Right renal pelvis (tissue), 4 donors: ENCODE results near the gene DIDO1. TPM values are rescaled to one million over a fixed set of nuclear protein-coding genes. Genes with fewer than 3 reads are reported as not detected.

Experiments
- DNase-seq, 4 donors: peaks; one replicate each; pipeline ENCODE4 v3.0.0-alpha.2; 2013; ENCODE audit warnings: low read depth in 4 of 4, low spot score in 3 of 4, missing footprints in 1 of 4
- polyA plus RNA-seq, 4 donors: library from polyadenylated mRNA; unstranded; fragments of 120-200 nt; gene quantifications; one replicate each; pipeline ENCODE4 v1.2.1, GENCODE V29; 2013; ENCODE audit not compliant: insufficient read length in 4 of 4

The DIDO1 gene
- polyA plus RNA-seq, 4 donors: 52.3 to 61.3 (median 59.1) TPM

DNA sequence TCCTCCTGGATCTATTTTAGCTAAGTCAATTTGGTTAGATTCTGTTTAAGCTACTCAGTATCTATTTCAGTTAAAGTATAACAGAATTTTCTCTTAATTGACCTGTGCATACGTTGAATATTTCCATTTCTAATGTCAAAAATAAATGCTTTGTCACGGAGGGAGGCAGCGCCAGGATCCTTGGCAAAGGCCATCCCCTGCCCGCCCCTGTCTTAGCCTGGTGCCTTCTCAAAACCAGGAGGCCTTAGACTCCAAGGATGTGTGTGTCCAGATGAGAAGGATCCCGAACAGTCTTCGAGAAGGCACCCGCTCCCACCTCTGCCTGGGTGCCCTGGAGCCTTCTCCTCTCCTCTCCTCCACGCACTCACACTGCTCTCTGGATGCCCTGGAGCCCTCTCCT, 87.0 kb downstream of the DIDO1 start:
- DNase-seq: no peak

DNA sequence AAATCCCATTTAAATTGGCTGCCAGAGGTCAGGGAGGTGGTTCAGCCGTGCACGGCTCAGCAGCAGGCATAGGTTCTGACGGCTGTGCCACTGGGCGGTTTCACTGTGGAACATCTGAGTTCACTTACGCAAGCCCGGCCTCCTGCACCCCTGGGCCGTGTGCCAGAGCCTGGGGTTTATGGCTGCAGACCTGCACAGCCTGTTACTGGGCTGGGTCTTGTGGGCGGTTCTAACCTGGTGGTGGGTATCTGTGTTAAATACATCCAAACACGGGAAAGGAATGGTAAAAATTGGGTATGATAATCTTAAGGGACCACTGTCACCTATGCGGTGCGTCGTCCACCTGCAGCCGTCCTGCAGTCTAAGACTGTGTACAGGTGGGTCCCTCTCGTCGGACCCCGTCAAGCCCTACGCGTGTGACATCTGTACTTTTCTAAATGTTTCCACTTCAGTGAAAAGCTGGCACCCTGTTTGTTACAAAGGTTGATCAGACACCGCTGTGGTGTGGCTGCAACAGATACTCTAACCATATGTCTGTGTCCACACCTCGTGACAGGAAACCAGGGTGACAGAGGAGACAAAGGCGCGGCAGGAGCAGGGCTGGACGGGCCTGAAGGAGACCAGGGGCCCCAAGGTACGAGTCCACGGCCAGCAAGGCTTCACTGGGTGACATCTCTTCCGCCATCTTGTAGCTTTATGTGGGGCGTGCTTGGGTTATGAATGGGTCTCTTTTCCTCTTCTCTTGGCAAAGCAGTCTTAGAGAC, 88.0 kb downstream of the DIDO1 start:
- no peak for DNase-seq

DNA sequence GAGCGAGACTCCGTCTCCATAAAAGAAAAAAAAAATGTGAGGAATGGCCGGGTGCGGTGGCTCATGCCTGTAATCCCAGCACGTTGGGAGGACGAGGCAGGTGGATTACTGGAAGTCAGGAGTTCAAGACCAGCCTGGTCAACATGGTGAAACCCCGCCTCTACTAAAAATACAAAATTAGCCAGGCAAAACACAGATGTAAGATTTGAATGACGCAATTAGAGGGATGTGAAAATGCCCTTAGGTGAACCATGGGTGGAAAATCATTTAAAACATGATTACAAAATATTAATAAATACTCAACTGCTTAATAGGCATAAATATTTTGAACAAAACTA, 88.5 kb downstream of the DIDO1 start:
- DNase-seq: no peak

DNA sequence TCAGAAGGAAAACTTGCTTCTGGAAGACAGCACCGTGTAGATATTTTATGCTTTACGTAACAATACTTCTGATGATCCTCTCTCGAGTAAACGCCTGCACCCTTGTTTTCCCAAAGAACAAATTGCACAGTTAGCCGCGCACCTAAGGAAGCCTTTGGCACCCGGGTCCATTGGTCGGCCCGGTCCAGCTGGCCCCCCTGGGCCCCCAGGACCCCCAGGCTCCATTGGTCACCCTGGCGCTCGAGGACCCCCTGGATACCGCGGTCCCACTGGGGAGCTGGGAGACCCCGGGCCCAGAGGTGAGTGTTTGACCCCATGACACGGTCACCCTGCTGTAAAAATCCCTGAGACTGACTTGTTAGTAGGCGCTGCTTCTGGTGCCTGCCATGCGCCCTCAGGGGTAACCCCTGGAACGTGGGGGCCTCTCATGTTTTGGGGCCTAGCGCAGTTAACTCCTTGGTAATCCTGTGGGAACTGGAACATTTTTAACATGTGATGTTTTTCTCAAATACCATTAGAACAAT, 89.3 kb downstream of the DIDO1 start:
- no peak for DNase-seq

DNA sequence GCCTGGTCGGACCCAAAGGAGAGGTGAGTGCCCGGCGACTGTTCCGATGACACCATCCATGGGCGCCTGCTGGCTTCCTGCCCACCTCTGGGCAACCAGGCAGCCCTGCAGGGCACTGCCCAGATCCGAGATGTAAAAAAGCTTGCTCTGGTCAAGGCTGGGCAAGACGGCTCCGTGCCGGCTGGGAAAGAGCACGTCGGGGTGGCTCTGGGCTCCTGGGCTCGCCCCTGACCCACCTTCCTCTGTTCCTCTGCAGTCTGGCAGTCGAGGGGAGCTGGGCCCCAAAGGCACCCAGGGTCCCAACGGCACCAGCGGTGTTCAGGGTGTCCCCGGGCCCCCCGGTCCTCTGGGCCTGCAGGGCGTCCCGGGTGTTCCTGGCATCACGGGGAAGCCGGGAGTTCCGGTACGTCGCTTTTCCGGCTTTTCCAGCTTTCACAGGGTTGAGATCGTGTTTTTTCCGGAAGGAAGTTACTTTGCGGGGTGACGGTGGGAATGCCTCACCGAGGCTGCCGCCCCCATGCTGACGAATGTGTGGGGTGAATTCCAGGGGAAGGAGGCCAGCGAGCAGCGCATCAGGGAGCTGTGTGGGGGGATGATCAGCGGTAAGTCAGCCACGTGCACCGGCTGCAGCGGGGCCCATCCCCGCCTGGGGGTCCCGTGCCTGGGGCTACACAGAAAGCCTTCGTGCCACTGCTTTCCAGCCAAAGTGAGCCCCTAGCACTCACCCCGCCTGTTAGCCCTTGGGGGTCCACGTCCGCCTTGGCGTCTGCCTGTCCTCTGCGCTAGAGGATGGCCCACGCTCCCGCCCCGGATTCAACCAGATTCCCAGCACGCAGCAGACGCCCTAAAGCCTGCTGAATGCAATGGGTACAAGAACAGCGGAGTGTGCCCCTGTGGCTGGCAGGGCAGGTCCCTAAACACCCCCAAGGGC, 90.1 kb downstream of the DIDO1 start:
- DNase-seq: no peak

DNA sequence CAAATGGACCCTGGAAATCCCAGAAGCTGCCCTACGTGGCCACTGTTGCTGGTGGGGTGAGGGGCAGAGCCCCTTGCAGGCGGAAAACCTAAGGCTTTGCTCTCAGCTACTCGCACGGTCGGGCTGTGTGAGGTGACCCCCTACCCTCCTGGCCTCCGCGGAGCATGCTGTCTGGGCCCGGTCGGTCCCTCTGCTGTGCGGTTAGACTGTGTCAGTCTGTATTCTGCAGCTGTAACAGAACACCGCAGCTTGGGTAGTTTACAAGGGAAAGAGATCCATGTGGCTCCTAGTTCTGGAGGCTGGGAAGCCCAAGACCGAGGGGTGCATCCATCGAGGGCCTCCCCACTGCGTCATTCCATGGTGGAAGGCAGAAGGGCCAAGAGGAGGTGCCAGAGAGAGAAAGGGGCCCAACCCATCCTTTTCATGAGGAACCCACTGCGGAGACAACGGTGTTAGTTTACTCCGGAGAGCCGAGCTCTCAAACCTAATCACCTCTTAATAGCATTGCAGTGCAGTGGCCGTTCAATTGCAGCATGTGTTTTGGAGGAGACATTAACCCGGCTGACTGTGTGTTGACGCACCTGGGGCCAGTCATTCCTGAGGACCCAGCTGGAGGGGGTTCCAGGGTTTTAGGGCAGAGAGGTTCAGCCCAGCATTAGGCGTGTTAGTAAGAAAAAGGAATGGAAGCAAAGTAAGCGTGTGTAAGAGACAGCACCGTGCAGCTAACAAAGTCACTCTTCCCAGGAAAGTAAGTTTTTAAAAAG, 91.2 kb downstream of the DIDO1 start:
- no peak for DNase-seq

DNA sequence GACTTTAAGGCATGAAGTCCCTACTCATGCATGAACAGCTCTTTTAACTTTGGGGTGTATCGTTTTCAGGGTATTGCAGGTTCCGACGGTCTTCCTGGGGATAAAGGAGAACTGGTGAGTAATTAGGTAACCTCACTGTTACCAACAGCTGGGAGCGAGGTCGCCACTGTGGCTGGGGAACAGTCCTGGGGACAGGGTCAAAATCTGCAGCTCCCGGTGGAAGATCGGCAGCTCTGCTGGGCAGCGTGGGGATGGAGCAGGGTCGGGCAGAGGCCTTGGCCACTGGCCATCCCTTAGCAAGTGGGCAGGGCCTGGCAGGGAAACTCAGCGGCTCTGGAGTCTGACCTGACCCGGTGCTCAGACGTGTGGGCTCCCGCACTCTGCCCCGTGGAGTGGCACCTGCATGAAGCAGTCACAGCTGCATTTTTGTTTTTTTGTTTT, 93.3 kb downstream of the DIDO1 start:
- no peak for DNase-seq

DNA sequence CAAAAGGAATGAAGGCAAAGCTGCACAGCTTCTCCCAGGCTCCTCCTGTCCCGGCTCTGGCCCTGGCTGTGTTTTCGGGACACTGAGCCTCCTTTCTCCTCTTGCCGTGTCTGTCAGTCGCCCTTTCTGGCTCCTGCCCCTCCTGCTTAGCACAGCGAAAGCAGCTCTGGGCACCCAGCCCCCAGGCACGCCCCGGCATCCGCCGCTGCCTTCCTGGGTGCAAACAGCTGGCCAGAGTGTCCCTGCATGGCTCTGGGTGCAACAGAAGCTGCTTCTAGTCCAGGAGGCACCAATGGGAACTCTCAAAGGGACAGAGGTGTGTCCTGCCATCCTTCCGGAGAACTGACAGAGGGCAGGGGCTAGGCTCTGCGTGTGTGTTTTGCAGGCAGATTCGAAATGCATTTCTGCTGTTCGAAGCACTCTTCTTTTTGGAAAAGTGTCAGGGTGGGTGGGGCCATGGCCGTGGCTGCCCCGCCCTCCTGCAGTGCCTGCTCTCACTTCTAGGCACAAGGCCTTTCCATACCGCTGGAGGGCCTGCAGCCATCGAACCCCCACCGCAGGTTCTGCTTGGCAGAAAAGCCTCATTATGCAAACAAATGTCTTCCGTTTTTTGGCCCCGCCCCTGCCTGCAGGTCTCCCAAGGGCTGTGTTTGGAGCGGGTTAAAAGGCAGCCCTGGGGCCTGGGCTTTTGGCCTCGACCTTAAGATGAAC, 93.9 kb downstream of the DIDO1 start:
- no peak for DNase-seq

DNA sequence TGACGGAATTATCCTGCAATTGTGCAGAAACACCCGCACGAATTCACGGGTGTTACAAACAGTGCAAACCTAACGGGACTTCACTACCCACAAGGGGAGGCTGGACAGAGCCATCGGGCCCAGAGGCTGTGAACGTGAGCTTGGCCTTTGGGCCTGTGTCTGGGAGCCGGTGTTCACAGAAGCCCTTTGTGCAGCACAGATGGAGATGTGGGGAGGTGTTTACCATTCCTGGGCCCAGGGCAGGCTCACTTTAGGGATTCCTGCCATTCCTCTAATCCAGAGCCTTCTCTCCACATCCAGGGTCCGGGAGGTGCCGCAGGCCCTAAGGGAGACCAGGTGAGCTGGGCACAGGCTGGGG, 94.5 kb downstream of the DIDO1 start:
- no peak for DNase-seq

DNA sequence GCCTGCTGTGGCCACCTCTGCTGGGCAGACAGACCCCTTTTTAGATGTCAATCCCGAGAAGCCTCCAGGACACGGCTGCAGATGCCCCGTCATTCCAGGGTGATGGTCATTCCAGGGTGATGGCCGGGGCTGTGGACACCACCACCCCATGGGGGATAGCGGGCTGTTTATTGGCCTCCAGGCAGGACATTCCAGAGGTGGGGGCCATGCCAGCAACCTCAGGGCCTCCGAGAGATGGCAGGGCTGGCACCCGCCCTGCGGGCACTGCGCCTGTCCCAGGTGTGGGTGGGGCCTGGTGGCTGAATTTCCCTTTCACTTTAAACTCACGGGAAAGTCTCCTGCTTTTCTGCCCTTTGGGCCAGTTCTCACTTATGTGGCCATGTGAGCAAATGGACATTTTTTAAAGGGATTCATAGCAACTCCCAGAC, 94.9 kb downstream of the DIDO1 start:
- no peak for DNase-seq

DNA sequence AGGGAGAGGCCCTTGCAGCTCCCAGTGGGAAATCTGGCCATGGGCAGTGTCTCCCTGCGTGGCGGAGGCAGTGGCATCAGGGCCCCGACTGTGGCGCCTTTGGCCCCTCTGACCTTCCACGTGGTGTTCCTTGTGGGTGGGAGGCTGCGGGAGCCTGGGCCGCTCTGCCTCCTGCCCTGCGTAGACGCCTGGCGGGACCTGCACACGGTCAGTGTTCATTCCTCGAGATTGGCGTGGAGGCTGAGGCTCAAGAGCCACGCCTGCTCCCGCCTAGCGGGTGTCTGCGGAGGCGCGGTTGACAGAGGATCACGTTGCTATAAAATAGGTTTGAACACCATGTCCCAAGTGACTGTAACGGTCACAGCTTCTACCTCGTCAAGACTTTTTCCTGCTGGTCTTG, 95.5 kb downstream of the DIDO1 start:
- no peak for DNase-seq

DNA sequence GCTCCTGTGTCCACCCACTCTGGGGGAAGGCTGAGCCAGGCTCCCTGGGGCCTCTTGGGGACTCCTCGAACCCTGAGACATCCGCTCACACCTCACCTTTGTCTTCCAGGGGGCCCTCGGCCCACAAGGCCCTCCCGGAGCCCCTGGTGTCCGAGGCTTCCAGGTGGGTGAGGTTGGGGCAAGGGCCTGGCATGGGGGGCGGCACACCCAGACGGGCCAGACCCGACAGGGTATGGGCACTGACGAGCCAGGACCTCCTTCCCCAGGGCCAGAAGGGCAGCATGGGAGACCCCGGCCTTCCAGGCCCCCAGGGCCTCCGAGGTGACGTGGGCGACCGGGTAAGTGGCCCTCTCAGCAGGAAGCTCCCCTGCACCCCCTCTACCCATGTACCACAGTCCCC, 96.1 kb downstream of the DIDO1 start:
- no peak for DNase-seq

DNA sequence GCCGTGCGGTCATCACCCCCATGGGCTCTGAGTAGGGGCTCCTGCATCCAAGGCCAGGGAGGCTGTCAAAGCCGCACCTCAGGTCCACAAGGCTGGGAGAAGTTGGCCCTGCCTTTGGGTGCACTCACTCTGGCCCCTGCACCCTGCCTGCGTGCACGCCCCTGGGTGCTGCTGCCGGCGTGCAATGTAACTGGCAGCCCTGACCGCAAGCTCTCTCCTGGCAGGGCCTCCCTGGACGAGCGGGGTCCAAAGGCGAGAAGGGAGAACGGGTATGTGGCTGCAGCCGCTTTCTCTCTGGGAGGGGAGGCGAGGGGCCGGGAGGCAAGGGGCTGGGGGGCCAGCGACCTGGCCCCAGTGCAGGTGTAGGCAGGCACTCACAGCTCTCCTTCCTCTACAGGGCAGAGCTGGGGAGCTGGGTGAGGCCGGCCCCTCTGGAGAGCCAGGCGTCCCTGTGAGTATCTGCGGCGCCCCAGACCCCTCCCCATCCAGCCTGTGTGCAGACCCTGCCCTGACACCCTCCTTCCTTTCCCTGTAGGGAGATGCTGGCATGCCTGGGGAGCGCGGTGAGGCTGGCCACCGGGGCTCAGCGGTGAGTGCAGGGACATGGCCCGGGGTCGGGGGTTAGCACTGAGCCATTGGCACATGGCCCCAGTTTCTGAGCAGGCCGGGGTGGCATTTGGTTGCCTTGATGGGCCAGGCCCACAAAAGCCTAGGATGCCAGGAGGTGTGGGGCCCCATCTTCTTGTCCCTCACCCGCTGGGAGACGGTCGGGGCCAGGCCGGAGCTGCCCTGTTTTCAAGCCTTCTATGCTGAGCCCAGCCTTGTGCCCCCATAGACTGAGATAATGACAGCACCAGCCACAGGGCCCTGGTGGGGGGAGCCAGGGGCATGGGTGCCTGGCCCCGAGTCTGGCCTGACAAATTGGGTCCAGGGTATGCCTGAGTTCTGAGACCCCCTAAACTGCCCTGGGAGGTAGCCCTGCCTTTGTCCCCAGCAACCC, 96.8 kb downstream of the DIDO1 start:
- DNase-seq: no peak

DNA sequence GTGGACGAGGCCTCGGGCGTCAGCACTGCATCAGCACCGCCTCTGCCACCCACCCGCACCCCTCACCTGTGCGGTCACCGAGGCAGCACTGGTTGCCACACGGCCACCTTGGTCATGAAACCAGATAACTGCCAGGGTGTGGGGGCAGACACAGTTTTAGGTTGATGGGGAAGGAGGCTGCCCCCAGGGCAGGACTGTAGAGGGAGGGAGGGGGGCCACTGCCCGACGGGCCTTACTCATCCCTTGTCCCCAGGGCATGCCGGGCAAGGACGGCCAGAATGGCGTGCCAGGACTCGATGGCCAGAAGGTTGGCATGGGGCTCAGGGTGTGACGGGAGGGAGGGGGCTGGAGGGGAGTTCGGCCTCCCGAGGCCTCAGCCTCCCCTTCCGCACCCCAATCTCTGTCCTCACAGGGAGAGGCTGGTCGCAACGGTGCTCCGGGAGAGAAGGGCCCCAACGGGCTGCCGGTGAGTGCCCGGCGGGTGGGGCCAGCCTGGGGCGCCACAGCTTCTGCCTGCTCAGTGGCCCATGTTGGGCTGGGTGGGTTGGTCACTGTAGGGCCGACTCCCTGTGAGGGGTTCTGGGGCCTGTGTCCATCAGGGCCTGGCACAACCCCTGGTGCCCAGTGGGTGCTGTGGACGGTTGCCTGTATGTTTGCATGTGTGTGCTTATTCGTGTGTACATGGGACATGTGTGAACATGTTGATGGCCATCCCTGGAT, 97.6 kb downstream of the DIDO1 start:
- no peak for DNase-seq

DNA sequence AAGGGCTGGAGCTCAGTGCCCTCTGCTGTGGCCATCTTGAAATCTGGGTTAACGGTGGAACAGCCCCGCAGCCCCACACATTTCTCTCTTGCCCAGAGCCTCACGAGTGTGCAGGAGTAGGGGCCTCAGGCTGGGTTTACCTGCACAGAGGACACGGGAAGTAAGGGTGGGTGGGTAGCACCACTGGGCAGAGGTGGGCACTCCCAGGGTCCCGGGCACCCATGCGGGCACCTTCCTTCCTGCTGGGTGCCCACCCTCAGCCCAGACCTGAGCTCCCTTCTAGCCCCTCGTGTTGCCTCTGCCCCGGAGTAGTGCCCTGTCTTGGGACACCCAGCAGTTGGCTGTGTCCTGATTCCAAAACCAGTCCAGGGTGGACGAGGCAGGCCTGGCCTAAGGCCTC, 98.3 kb downstream of the DIDO1 start:
- no peak for DNase-seq
